Measurements from ENCODE around the gene CDYL2.
A peak's percentile ranks its signal among the peaks of the same experiment; 100 is the strongest.

CDYL2 gene, protein sequence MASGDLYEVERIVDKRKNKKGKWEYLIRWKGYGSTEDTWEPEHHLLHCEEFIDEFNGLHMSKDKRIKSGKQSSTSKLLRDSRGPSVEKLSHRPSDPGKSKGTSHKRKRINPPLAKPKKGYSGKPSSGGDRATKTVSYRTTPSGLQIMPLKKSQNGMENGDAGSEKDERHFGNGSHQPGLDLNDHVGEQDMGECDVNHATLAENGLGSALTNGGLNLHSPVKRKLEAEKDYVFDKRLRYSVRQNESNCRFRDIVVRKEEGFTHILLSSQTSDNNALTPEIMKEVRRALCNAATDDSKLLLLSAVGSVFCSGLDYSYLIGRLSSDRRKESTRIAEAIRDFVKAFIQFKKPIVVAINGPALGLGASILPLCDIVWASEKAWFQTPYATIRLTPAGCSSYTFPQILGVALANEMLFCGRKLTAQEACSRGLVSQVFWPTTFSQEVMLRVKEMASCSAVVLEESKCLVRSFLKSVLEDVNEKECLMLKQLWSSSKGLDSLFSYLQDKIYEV

DNA sequence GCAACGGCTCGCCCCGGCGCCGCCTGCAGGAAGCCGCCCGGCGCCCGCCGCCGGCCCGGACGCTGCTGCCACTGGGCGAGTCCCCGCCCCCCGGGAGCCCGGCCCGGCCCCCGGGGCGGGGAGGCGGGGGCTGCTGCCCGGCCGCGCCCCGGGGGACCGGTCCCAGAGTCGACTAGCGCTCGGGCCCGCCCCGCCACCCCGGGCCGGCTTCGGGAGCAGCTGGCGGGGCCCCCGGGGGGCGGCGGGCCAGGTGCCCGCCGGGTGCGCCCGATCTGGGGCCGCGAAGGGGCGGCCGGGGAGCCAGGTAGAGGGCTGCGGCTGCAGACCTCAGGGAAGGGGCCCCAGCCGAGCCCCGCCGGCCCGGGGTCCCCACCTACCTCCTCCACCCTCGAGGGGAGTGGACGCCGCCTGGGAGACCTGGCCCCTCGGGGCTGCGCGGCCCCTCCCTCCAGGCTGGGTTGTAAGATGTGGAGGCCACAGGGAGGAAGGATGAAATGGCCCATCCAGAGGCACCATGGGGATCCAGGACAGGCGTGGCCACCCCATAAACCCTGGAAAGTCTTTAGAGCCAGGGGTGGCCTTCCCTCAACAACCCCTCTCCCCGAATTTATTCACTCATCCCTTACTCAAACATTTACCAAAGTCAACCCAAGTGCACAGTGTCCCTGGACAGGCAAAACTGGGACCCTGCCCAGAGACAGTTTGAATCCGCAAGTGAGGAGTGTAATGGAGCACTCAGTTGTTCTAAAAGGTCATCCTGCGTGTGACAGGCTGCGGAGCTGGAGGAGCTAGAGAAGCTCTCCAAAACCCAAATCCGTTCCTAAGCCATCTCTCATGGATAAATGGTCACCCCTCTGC lies at the start of gene CDYL2:
TSS of gene CDYL2 (minus strand) at position 73 of the 858 bp plus-strand sequence. CDS start 425 bp downstream, outside the sequence.
- no peak for DNase-seq
- in situ Hi-C loops (cut with MboI; ENCODE audit: low pct_unique_long_range_greater_than_20kb, low sequenced_read_pairs): no loop called here

DNA sequence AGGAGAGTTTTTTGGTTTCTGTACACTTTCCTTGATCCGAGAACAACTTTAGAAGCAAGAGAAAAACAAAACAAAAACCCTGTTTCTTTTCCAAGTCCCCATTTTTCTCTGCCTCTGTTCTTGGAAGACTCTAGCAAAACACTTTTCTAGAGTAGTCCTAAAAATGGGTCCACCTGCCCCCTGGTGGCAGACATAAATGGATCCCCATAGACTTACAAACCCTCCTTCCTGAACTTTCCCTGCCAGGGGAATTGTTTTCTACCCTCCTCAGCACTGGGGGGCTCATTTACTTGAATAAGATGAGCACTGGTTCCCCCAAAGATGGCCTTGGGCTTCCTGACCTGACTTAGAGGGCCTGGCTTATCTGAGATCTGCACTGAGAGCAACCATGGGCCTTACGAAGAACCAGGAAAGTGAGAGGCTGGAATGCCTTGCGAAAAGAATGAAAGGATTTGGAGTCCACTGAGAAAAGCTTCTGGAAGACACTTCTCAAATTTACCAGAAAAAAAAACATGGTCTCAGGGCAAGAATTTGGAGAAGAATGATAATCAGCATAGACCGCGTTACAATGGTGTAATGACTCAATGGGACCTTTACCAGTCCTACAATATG lies 48.0 kb upstream of the CDYL2 start:
- in situ Hi-C loops (cut with MboI; ENCODE audit: low pct_unique_long_range_greater_than_20kb, low sequenced_read_pairs): no loop called here
- DNase-seq: peak; percentile 24

DNA sequence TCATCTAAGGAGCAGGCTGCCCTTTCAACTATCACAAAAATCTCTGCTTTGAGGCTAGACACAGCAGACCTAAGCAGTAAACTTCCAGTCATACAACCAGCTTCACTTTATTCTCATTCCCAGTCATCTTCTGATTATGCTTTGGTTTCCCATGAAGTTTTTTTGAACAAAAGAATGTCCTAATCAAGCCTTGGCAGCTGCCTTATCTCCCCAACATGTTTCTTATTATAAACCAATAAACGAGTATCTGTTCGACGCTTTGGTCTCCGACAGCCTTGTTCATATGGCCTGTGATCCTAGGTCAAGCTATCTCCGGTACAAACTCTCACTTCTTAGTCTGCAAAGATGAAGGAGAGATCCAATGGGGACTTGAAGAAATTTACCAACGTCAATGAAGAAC lies 47.4 kb upstream of the CDYL2 start:
- DNase-seq: no peak
- in situ Hi-C loops (cut with MboI; ENCODE audit: low pct_unique_long_range_greater_than_20kb, low sequenced_read_pairs): no loop called here

DNA sequence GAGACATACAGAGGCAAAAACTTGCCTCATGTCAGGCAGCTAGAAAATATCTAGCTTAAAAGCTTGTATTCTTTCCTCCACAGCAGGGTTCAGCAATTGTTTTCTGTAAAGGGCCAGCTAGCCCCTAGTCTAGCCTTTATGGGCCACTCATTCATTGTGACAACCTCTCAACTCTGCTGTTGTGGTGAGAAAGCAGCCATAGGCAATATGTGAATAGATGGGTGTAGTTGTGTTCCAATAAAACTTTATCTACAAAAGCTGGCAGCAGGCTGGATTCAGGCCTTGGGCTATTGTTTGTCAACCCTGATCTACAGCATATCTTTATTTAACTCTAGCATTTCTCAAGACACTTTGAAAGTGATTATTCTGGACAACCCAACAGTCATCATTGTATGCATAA lies 46.4 kb upstream of the CDYL2 start:
- no peak for DNase-seq
- in situ Hi-C loops (cut with MboI; ENCODE audit: low pct_unique_long_range_greater_than_20kb, low sequenced_read_pairs): no loop called here

DNA sequence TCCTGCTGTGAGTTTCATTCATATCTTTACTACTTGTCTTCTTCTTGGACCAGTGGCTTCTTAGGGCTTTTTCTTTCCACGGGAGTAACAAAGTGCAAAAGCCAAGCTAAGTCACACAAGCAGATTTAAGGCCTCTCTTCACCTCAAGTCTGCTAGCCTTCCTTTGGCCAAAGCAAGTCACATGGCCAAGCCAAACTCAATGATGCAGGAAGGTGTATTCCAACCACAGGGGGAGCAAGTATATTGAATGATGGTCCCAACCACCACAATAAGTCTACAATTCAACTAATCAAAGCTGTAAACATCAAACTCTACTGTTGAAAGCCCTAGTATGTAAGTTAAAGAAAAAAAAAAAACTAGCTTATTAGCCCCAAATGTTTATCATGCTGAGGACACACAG lies 44.5 kb upstream of the CDYL2 start:
- in situ Hi-C loops (cut with MboI; ENCODE audit: low pct_unique_long_range_greater_than_20kb, low sequenced_read_pairs): loop anchor here (25.0 kb wide), 1 partner anchor 312 kb away; the partner anchor contains the start of gene DYNLRB2

DNA sequence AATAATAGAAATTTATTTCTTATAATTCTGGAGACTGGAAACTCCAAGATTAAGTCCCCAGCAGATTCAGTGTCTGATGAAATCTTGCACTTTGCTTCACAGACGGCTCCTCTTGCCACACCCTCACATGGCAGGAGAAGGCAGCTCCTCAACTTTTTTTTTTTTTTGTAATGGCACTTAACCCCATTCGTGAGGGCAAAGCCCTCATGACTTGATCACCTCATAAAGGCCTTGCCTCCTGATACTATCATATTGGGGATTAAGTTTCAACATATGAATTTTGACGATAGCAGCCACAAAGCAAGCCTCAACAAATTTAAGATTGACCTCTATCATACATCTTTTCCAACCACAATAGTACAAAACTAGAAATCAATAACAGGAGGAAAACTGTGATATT lies 42.3 kb upstream of the CDYL2 start:
- in situ Hi-C loops (cut with MboI; ENCODE audit: low pct_unique_long_range_greater_than_20kb, low sequenced_read_pairs): loop anchor here (25.0 kb wide), 1 partner anchor 309 kb away; the partner anchor contains the start of gene DYNLRB2
- DNase-seq: no peak

More for the DNA sequence above, 44.5 kb upstream of the CDYL2 start:
- DNase-seq: no peak

DNA sequence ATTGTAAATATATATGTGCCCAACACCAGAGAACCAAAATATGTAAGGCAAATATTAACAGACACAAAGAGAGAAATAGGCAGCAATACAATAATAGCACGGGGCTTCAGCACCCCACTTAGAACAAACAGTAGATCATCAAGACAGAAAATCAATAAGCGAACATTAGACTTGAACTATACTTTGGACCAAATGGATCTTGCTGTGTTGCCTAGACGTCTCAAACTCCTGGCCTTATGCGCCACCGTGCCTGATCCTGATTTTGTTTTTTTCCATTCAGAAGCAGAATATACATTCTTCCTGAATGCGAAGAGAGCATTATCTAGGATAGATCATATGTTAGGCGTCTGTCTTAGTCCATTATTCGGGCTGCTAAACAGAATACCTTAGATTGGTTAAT lies 41.9 kb upstream of the CDYL2 start:
- in situ Hi-C loops (cut with MboI; ENCODE audit: low pct_unique_long_range_greater_than_20kb, low sequenced_read_pairs): loop anchor here (25.0 kb wide), 1 partner anchor 309 kb away; the partner anchor contains the start of gene DYNLRB2
- no peak for DNase-seq

DNA sequence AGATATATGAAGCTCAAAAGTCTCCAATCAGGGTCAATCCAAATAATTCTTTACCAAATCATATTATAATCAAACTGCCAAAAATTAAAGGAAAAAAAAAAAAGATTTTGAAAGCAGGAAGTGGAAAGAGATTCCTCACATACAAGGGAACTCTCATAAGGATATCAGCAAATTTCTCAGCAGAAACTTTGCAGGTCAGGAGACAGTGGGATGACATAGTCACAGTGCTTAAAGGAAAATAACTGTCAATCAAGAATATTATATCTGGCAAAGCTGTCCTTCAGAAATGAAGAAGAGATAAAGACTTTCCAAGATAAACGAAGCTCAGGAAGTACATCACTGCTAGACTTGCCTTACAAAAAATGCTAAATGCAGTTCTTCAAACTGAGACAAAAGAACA lies 40.0 kb upstream of the CDYL2 start:
- no peak for DNase-seq
- in situ Hi-C loops (cut with MboI; ENCODE audit: low pct_unique_long_range_greater_than_20kb, low sequenced_read_pairs): loop anchor here (25.0 kb wide), 1 partner anchor 307 kb away; the partner anchor contains the start of gene DYNLRB2

DNA sequence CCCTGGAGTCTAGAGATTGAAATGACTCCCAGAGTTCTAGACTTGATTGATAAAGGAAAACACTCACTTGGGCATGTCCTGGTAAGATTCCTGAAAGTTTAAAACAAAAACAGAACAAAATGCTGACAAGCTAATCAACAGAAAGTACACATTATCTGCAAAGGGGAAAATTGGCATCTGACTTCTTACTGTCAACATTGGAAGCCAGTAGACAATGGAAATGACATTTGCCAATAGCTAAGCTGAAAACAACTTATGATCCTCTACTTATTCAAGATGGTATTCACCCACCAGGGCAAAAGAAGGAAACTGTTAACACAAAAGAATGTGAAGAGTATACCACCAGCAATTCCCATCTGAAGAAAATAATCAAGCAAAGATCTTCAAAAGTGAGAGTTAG lies 36.8 kb upstream of the CDYL2 start:
- in situ Hi-C loops (cut with MboI; ENCODE audit: low pct_unique_long_range_greater_than_20kb, low sequenced_read_pairs): loop anchor here (25.0 kb wide), 1 partner anchor 304 kb away; the partner anchor contains the start of gene DYNLRB2
- no peak for DNase-seq

DNA sequence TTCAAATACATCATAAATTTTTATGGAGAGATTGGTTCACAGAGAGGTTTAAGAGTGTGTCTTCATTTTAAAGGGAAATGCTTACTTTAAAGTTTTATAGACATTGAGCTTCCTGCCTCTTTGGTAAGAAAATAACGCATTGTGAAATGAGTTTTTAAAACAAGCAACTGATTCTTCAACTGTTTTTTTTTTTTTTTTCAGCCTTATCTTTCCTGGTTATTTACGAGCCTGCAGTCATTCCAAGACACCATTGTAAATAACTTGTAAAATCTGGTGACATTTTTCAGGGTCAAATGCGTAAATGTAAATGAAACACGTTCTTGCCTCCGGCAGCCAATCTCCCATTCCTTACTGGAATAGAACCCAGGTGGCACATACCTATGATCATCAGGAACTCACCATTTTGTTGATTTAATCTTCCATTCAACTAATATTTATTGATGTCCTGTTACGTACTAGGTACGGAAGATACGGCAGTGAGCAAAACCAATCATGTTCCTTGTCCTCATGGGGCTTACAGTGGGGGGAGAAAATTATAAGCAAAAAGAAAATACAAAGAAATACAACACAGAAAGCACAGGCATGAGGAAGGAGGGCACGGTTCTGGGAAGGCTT lies 33.2 kb upstream of the CDYL2 start:
- in situ Hi-C loops (cut with MboI; ENCODE audit: low pct_unique_long_range_greater_than_20kb, low sequenced_read_pairs): loop anchor here (25.0 kb wide), 1 partner anchor 300 kb away; the partner anchor contains the start of gene DYNLRB2
- no peak for DNase-seq

DNA sequence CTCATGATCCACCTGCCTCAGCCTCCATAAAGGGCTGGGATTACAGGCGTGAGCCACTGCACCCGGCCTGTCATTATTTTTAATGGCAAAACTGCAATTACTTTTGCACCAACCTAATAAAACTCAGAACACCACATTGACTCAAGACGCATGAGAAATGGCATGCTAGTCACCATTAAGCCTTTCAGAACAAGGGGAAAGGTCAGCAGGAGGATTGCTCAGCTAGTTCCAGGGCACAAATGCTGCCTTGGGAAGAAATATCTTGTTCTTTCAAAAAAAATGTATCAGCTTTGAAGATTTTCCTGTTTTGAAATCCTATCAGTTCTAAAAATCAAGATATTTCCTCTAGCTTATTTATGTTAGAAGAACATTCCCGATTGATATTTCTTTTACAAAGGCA lies 32.4 kb upstream of the CDYL2 start:
- no peak for DNase-seq
- in situ Hi-C loops (cut with MboI; ENCODE audit: low pct_unique_long_range_greater_than_20kb, low sequenced_read_pairs): loop anchor here (25.0 kb wide), 1 partner anchor 300 kb away; the partner anchor contains the start of gene DYNLRB2

DNA sequence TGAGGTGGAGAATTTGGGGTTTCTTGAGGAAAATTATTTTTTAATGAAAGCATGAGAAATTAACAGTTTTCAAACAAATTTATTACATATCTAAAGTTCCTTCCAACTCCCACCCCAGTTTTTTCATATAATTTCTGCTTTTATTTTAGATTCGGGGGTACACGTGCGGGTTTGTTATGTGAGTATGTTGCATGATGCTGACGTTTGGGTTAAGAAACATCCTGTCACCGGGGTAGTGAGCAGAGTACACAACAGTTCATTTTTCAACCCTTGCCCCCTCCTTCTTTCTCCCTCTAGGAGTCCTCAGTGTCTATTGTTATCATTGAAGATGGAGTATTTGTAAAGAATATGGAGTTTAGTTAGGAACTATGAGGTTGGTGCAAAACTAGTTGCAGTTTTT lies 31.8 kb upstream of the CDYL2 start:
- DNase-seq: no peak

DNA sequence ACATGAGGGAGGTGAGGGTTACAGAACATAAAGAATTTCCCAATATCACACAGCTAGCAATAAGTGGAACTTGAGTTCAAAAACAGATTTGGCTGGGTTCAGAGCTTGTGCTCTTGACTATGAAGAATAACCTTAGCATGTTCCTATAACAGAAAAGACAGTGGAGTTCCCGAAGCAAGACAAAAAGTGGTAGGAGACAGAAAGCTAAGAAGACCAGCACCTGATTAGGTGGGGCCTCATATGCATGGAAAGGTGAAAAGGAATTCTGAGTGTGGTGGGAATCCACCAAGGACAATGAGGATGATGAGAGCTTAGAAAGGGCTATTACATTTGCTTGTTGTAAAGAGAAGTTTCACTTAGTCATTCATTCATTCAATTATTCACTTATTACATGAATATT lies 26.6 kb upstream of the CDYL2 start:
- in situ Hi-C loops (cut with MboI; ENCODE audit: low pct_unique_long_range_greater_than_20kb, low sequenced_read_pairs): loop anchor here (25.0 kb wide), 1 partner anchor 294 kb away; the partner anchor contains the start of gene DYNLRB2
- no peak for DNase-seq

More for the DNA sequence above, 31.8 kb upstream of the CDYL2 start:
- in situ Hi-C loops (cut with MboI; ENCODE audit: low pct_unique_long_range_greater_than_20kb, low sequenced_read_pairs): loop anchor here (25.0 kb wide), 1 partner anchor 299 kb away; the partner anchor contains the start of gene DYNLRB2

DNA sequence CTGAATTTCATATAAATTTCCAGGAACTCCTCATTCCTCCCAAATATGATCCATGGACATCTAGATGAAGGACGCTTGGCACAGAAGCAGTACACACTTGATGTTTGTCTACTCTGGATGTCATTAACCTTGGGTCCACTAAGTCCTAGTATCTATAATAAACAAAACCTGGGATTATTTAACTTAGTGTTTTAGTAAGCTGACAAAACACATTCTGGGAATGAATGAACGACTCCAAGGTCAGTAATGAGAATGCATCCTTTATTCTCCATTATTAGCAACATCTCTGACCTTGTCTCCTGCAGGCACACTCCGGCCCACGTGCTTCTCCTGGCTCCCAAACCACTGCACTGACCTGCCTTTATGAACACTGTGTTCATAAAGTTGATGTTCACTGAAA lies 24.1 kb upstream of the CDYL2 start:
- in situ Hi-C loops (cut with MboI; ENCODE audit: low pct_unique_long_range_greater_than_20kb, low sequenced_read_pairs): loop anchor here (25.0 kb wide), 1 partner anchor 291 kb away; the partner anchor contains the start of gene DYNLRB2

DNA sequence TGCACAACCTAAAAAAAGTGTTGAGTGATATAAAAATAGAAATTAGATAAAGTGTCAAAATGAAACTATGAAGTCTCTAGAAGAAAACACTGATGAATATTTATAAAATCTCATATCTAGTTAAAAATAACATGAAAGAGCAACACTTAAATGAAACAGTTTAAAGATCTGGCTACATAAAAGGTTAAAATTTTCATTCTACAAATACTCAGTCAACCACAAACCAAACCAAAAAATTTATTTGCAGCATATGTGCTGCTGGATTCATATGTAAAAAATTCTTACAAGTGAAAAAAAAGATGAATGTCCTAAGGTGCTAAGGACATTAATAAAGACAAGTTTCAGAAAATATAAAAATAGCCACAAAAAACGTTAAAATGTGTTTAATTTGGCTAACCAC lies 22.6 kb upstream of the CDYL2 start:
- no peak for DNase-seq
- in situ Hi-C loops (cut with MboI; ENCODE audit: low pct_unique_long_range_greater_than_20kb, low sequenced_read_pairs): loop anchor here (25.0 kb wide), 1 partner anchor 290 kb away; the partner anchor contains the start of gene DYNLRB2

More for the DNA sequence above, 24.1 kb upstream of the CDYL2 start:
- DNase-seq: no peak

DNA sequence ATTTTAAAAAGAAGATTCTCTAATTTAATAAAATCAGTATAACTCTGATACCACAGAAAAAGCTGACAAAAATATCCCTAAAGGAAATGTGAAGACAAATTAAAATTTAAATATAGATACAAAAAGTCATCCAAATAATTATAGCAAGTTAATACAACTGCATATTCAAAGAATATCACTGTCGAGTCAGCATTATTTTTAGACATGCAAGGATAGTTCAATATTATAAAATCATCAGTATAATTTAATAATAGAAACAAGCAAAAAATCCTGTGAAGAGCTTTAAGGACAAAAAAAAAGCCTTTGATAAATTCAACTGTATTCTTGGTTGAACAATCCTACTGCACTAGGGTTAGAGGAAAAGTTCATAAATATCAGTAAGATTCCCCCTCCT lies 21.0 kb upstream of the CDYL2 start:
- in situ Hi-C loops (cut with MboI; ENCODE audit: low pct_unique_long_range_greater_than_20kb, low sequenced_read_pairs): loop anchor here (25.0 kb wide), 1 partner anchor 288 kb away; the partner anchor contains the start of gene DYNLRB2
- DNase-seq: no peak

DNA sequence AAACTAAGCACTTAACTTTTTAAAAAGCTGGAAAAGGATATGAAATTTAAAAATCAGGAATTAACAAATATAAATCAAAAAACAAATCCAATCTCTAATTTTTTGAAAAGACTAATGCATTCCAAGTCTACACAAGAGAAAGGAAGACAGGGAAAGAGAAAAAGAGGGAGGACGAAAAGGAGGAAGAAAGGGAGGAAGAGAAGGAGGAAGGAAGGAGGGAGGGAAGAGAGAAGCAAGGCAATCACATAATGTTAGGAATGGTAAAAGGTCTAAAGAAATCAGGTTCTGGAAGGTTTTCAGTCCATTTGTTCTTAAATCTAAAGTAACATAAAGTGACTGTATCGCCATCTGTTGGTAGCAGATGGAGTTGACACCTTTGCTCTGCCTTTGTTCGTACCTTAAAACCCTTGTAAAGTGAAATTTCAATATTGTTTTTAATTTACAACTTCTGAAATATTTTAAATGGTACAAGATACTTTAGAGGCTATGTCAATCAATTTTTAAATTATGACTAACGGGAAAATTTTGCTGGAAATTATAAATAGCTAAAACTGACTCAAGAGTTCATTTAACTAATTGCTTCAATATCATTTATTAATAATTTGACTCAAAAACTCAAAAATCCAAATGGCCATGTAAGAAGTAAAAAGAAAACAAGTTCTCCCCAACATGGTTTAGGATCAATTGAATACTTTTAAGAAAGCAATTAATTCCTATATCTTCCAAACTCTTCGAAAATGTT lies 20.4 kb upstream of the CDYL2 start:
- in situ Hi-C loops (cut with MboI; ENCODE audit: low pct_unique_long_range_greater_than_20kb, low sequenced_read_pairs): loop anchor here (25.0 kb wide), 1 partner anchor 287 kb away; the partner anchor contains the start of gene DYNLRB2
- peak; percentile 57 for DNase-seq

Measured in KBM-7 (cell line).